ENCODE data around the gene PATL1. TPM values are rescaled to one million over a fixed set of nuclear protein-coding genes. Genes with fewer than 3 reads are reported as not detected.

The PATL1 gene
- total and polyA plus RNA-seq, 4 donors = 12.8 to 29.3 (median 26.0) TPM

DNA sequence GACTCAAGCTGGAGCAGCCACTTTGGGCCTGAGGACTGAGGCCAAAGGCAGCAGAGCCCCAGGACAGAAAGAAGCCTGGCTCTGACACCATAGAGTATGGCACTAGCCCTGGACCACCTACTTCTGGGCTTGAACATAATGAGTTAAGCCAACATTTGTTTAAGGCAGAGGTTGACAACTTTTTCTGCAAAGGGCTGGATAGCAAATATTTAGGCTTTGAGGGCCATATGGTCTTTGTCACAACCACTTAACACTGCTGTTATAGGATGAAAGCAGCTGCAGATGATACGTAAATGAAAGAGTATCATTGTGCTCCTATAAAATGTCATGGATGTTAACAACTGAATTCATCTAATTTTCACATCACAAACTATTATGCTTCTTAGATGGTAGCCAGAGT is 69.9 kb downstream of the PATL1 start:
- WGBS, 2 donors = 90 to 98% methylated on average over 1 of the region's 1 CpG
- no peak for ATAC-seq (ENCODE audit: insufficient read depth, low FRiP score)
- no peaks in the 10 kb centered on the region for H3K4me1 ChIP-seq (ENCODE audit: control insufficient read depth in 5 of 5, insufficient read depth in 5 of 5, low read length in 5 of 5)
- no peaks in the 10 kb centered on the region for H3K9me3 ChIP-seq (ENCODE audit: control insufficient read depth in 4 of 4, insufficient read depth in 3 of 4, low read length in 3 of 4)
- H3K27me3 ChIP-seq (ENCODE audit: control insufficient read depth in 3 of 3, insufficient read depth in 3 of 3, low read length in 2 of 3) = no peaks in the 10 kb centered on the region
- no peak overlapping the region for H3K4me3 ChIP-seq
- no peak overlapping the region for H3K27ac ChIP-seq (ENCODE audit: low read depth in 1 of 2, low read length in 1 of 2)
- TF ChIP-seq, protein P1, sequence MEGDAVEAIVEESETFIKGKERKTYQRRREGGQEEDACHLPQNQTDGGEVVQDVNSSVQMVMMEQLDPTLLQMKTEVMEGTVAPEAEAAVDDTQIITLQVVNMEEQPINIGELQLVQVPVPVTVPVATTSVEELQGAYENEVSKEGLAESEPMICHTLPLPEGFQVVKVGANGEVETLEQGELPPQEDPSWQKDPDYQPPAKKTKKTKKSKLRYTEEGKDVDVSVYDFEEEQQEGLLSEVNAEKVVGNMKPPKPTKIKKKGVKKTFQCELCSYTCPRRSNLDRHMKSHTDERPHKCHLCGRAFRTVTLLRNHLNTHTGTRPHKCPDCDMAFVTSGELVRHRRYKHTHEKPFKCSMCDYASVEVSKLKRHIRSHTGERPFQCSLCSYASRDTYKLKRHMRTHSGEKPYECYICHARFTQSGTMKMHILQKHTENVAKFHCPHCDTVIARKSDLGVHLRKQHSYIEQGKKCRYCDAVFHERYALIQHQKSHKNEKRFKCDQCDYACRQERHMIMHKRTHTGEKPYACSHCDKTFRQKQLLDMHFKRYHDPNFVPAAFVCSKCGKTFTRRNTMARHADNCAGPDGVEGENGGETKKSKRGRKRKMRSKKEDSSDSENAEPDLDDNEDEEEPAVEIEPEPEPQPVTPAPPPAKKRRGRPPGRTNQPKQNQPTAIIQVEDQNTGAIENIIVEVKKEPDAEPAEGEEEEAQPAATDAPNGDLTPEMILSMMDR (IDR thresholded peaks at IDR 0.05; ENCODE audit: control extremely low read depth, extremely low read depth) = no peak
- H3K36me3 ChIP-seq (ENCODE audit: control insufficient read depth in 4 of 4, insufficient read depth in 4 of 4, low read length in 4 of 4) = peaks cover 37 to 74% (median 62%) of the 10 kb centered on the region in 4 donors
- H3K9ac ChIP-seq (ENCODE audit: insufficient read depth in 1 of 2, low read length in 2 of 2) = no peak overlapping the region
- DNase-seq = peak; percentile 13 to 77 (median 60)

Small RNA genes within 50 kb of the gene (small RNA-seq; reads per million reads assigned to genes)
- not detected for gene MIR3162 (ENCODE audit: low replicate concordance)

Other genes starting within 250 kb of the PATL1 start
- not detected for gene OR5A2, start 242.6 kb downstream of the PATL1 start, total RNA-seq
- gene OR5A2, start 242.6 kb downstream of the PATL1 start, polyA plus RNA-seq = not detected
- not detected for gene OR5A1, start 232.6 kb downstream of the PATL1 start, total RNA-seq
- not detected for gene OR5A1, start 232.6 kb downstream of the PATL1 start, polyA plus RNA-seq
- not detected for gene OR4D6, start 212.1 kb downstream of the PATL1 start, total RNA-seq
- not detected for gene OR4D6, start 212.1 kb downstream of the PATL1 start, polyA plus RNA-seq
- gene OR4D10, start 195.7 kb downstream of the PATL1 start, total RNA-seq = not detected
- not detected for gene OR4D10, start 195.7 kb downstream of the PATL1 start, polyA plus RNA-seq
- not detected for gene OR4D11, start 165.5 kb downstream of the PATL1 start, total RNA-seq
- gene OR4D11, start 165.5 kb downstream of the PATL1 start, polyA plus RNA-seq = not detected
- gene OR4D9, start 157.5 kb downstream of the PATL1 start, total RNA-seq = not detected
- gene OR4D9, start 157.5 kb downstream of the PATL1 start, polyA plus RNA-seq = not detected
- 10 to 100 TPM; 39.1 to 41.9 TPM for gene OSBP, start 53.3 kb downstream of the PATL1 start, total RNA-seq
- gene OSBP, start 53.3 kb downstream of the PATL1 start, polyA plus RNA-seq = 10 to 100 TPM; 12.0 to 21.2 TPM
- gene OR10V1, start 44.8 kb upstream of the PATL1 start, total RNA-seq = not detected
- gene OR10V1, start 44.8 kb upstream of the PATL1 start, polyA plus RNA-seq = not detected
- 10 to 100 TPM; 48.1 to 61.5 TPM for gene STX3, start 86.3 kb upstream of the PATL1 start, total RNA-seq
- 10 to 100 TPM; 38.9 to 46.0 TPM for gene STX3, start 86.3 kb upstream of the PATL1 start, polyA plus RNA-seq
- gene MRPL16, start 141.7 kb upstream of the PATL1 start, total RNA-seq = 10 to 100 TPM; 38.2 to 39.4 TPM
- gene MRPL16, start 141.7 kb upstream of the PATL1 start, polyA plus RNA-seq = 10 to 100 TPM; 40.9 to 54.1 TPM
- not detected for gene CBLIF, start 176.5 kb upstream of the PATL1 start, total RNA-seq
- gene CBLIF, start 176.5 kb upstream of the PATL1 start, polyA plus RNA-seq = not detected
- gene TCN1, start 197.4 kb upstream of the PATL1 start, total RNA-seq = 1 to 10 TPM; 3.0 to 4.4 TPM
- gene TCN1, start 197.4 kb upstream of the PATL1 start, polyA plus RNA-seq = 1 to 10 TPM in 1 of 2 donors, under 1 TPM in 1; 0.43 to 4.9 TPM
- not detected for gene OOSP3, start 209.7 kb upstream of the PATL1 start, total RNA-seq
- gene OOSP3, start 209.7 kb upstream of the PATL1 start, polyA plus RNA-seq = under 1 TPM; 0.08 to 0.14 TPM